ENCODE data around the gene POP4.
A peak's percentile ranks its signal among the peaks of the same experiment; 100 is the strongest.

POP4 gene

GRCh38 chr19:29567366-29567915 is 38.6 kb upstream of the POP4 start (continued):
- no peak for TF ChIP-seq ZNF843 (tag by site-specific recombination; IDR thresholded peaks at IDR 0.05)
- TF ChIP-seq ZNF623 (tag by site-specific recombination; IDR thresholded peaks at IDR 0.05) = no peak
- TF ChIP-seq ZNF311 (tag by site-specific recombination; IDR thresholded peaks at IDR 0.05; ENCODE audit: borderline replicate concordance) = no peak
- TF ChIP-seq ZNF677 (tag by site-specific recombination; IDR thresholded peaks at IDR 0.05) = no peak
- TF ChIP-seq KLF16 (tag by site-specific recombination; IDR thresholded peaks at IDR 0.05) = no peak
- TF ChIP-seq ZNF324 (tag by site-specific recombination; IDR thresholded peaks at IDR 0.05) = no peak

GRCh38 chr19:29568036-29569025 is 37.8 kb upstream of the POP4 start:
- ChIA-PET POLR2A (interaction anchor here (0.7 kb wide), 1 partner anchor 697 kb away, joined by 3 read pairs; no protein-coding TSS in a partner anchor), CTCF (no interaction called here)
- TF ChIP-seq ZBTB48 (tag by site-specific recombination; IDR thresholded peaks at IDR 0.05) (no peak), ZIC2 (tag by site-specific recombination; IDR thresholded peaks at IDR 0.05) (peak; percentile 29; the same call in 1 of the 2 replicates)
- no peaks in the 10 kb centered on the region; the same call in none of the 2 replicates for H3K9me3 ChIP-seq (ENCODE audit: control insufficient read depth, insufficient read depth, low read depth, low read length)
- no peak overlapping the region for H3K4me3 ChIP-seq (ENCODE audit: low read depth, low read length)
- no peak overlapping the region for H3K27ac ChIP-seq (ENCODE audit: extremely low read depth, low read depth, low read length)
- 0 out of 2 replicates have a peak, but pooled peaks cover 6% of the 10 kb centered on the region for H3K4me1 ChIP-seq (ENCODE audit: control insufficient read depth, insufficient read depth, low read length)
- no peaks in the 10 kb centered on the region; a peak in 1 of 3 replicates for H3K36me3 ChIP-seq (ENCODE audit: control insufficient read depth in 2 of 2, insufficient read depth in 1 of 2, low read length in 2 of 2)

- no peak overlapping the region for H3K4me3 ChIP-seq (ENCODE audit: low read depth, low read length)
These were observed 36.8 kb upstream of the POP4 start for GRCh38 chr19:29569038-29569911.

More at GRCh38 chr19:29569038-29569911, 36.8 kb upstream of the POP4 start:
- CTCF ChIA-PET = no interaction called here
- POLR2A ChIA-PET = interaction anchor here (0.7 kb wide), 1 partner anchor 698 kb away, joined by 3 read pairs; no protein-coding TSS in a partner anchor
- Histone ChIP-seq H3K36me3 (ENCODE audit: control insufficient read depth in 2 of 2, insufficient read depth in 1 of 2, low read length in 2 of 2) (no peaks in the 10 kb centered on the region; a peak in 1 of 3 replicates), H3K4me1 (ENCODE audit: control insufficient read depth, insufficient read depth, low read length) (peaks cover 8% of the 10 kb centered on the region), H3K27ac (ENCODE audit: extremely low read depth, low read depth, low read length) (no peak overlapping the region), H3K9me3 (ENCODE audit: control insufficient read depth, insufficient read depth, low read depth, low read length) (no peaks in the 10 kb centered on the region; the same call in none of the 2 replicates)
- TF ChIP-seq ZNF280D (tag by site-specific recombination; IDR thresholded peaks at IDR 0.05) (no peak), ZNF621 (tag by site-specific recombination; IDR thresholded peaks at IDR 0.05) (no peak), ZNF600 (tag by site-specific recombination; IDR thresholded peaks at IDR 0.05) (no peak), MZF1 (tag by site-specific recombination; IDR thresholded peaks at IDR 0.05; ENCODE audit: borderline replicate concordance) (no peak), KLF16 (tag by site-specific recombination; IDR thresholded peaks at IDR 0.05) (no peak), ZNF146 (tag by site-specific recombination; IDR thresholded peaks at IDR 0.05) (no peak), ZNF623 (tag by site-specific recombination; IDR thresholded peaks at IDR 0.05) (no peak), ZNF121 (tag by site-specific recombination; IDR thresholded peaks at IDR 0.05) (no peak), ZNF426 (tag by site-specific recombination; IDR thresholded peaks at IDR 0.05) (no peak), ZNF777 (tag by site-specific recombination; IDR thresholded peaks at IDR 0.05; ENCODE audit: borderline replicate concordance) (no peak), ZNF239 (tag by site-specific recombination; IDR thresholded peaks at IDR 0.05) (no peak), ZBTB49 (tag by site-specific recombination; IDR thresholded peaks at IDR 0.05; ENCODE audit: low read depth) (no peak), ZFP69B (tag by site-specific recombination; IDR thresholded peaks at IDR 0.05) (no peak), ZNF341 (tag by site-specific recombination; IDR thresholded peaks at IDR 0.05; ENCODE audit: low read depth) (no peak)

Measured in HEK293 (cell line).